ENCODE data around the gene STAMBPL1.

GRCh38 chr10:88943778-88944177 lies 63.7 kb downstream of the STAMBPL1 start:
- TF ChIP-seq CTCF (IDR thresholded peaks at IDR 0.05; ENCODE audit: low read depth, low read length) (no peak), EZH2phosphoT487 (IDR thresholded peaks at IDR 0.05; ENCODE audit: low read depth) (no peak)

Measured in OCI-LY3 (cell line).